Measurements from ENCODE around the gene CCDC170. TPM values are rescaled to one million over a fixed set of nuclear protein-coding genes. Genes with fewer than 3 reads are reported as not detected.
"Not testable (repeated sequence)": the region's sequence is repeated elsewhere in the genome, so short reads cannot be mapped to it uniquely, and the experiment has no call there.

CCDC170 gene
- polyA plus RNA-seq, 1 donor: 1.8 TPM

GRCh38 chr6:151494936-151495320 lies 1.1 kb downstream of the CCDC170 start:
- DNase-seq: no peak

GRCh38 chr6:151495380-151495779 lies 1.6 kb downstream of the CCDC170 start:
- no peak for DNase-seq

- no peak for DNase-seq
Measured at GRCh38 chr6:151497905-151498304, 4.1 kb downstream of the CCDC170 start.

- no peak for DNase-seq
Measured at GRCh38 chr6:151498327-151498726, 4.5 kb downstream of the CCDC170 start.

- DNase-seq: no peak
Measured at GRCh38 chr6:151499551-151499950, 5.7 kb downstream of the CCDC170 start.

- DNase-seq: no peak
Measured at GRCh38 chr6:151501511-151502136, 7.8 kb downstream of the CCDC170 start.

GRCh38 chr6:151502499-151502898 lies 8.7 kb downstream of the CCDC170 start:
- no peak for DNase-seq

GRCh38 chr6:151506761-151507160 lies 12.9 kb downstream of the CCDC170 start:
- no peak for DNase-seq

- no peak for DNase-seq
Measured at GRCh38 chr6:151509048-151509447, 15.2 kb downstream of the CCDC170 start.

GRCh38 chr6:151512481-151512880 lies 18.7 kb downstream of the CCDC170 start:
- no peak for DNase-seq

GRCh38 chr6:151514000-151514730 lies 20.3 kb downstream of the CCDC170 start:
- DNase-seq: no peak

GRCh38 chr6:151518992-151519391 lies 25.2 kb downstream of the CCDC170 start:
- DNase-seq: not testable (repeated sequence)

GRCh38 chr6:151523034-151523433 lies 29.2 kb downstream of the CCDC170 start:
- DNase-seq: no peak

- no peak for DNase-seq
Measured at GRCh38 chr6:151524059-151524458, 30.2 kb downstream of the CCDC170 start.

GRCh38 chr6:151534576-151534975 lies 40.8 kb downstream of the CCDC170 start:
- no peak for DNase-seq

- DNase-seq: no peak
Measured at GRCh38 chr6:151535476-151536187, 41.8 kb downstream of the CCDC170 start.

- peak; percentile 19 for DNase-seq
Measured at GRCh38 chr6:151536188-151536479, 42.3 kb downstream of the CCDC170 start.

GRCh38 chr6:151537556-151537955 lies 43.7 kb downstream of the CCDC170 start:
- no peak for DNase-seq

GRCh38 chr6:151539506-151540268 lies 45.9 kb downstream of the CCDC170 start:
- no peak for DNase-seq

- no peak for DNase-seq
Measured at GRCh38 chr6:151544453-151544852, 50.6 kb downstream of the CCDC170 start.

GRCh38 chr6:151544884-151545283 lies 51.1 kb downstream of the CCDC170 start:
- DNase-seq: not testable (repeated sequence)

GRCh38 chr6:151546941-151547659 lies 53.3 kb downstream of the CCDC170 start:
- no peak for DNase-seq

Data from hindlimb muscle (tissue), 1 donor.